AG10803 (cell line): Measurements from ENCODE around the gene NRSN2.

Experiments used
- DNase-seq: peaks from one replicate; pipeline ENCODE4 v3.0.0; 2010; ENCODE audit warnings: low read depth
- H3K4me3 ChIP-seq: 2 replicates; pipeline ENCODE4 v1.5.1; 2011; ENCODE audit warnings: mild to moderate bottlenecking, low read length, control low read depth
- TF ChIP-seq, protein P1 (sequence below): conservative IDR thresholded peaks from 2 replicates; pipeline ENCODE4 v1.5.1; 2011; ENCODE audit warnings: mild to moderate bottlenecking, low read length, control low read depth, inconsistent platforms

The NRSN2 gene, protein sequence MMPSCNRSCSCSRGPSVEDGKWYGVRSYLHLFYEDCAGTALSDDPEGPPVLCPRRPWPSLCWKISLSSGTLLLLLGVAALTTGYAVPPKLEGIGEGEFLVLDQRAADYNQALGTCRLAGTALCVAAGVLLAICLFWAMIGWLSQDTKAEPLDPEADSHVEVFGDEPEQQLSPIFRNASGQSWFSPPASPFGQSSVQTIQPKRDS

DNA sequence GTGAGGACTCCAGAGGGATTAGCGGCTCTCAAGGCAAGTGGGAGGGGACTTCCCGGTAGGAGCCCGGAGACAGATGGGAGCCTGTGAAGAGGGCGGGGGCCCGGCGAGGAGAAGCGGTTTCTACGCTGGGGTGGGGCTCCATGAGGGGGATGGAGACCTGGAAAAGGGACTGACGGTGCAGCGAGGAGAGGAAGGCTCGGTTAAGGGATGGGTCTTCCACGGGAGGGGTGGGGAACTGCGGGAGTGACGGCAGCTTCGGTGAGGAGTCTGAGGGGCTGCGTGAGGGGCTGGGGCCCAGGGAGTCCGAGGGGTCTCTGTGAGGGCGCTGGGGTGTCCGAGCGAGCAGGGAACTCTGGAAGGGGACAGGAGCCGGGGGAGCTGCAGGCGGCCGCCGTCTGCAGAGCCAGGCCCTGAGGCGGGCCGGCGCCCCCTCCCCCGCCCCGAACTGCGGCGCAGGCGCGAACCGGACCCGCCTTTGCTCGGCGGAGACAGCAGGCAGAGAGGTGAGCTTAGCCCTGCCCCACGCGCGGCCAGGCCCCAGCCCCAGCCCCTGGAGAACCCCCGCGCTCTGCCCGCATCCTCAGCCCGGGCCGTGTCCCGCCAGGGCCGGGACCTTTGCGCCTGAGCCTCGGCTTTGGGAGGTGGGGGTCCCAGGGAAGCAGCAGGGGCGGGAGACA is at the start of gene NRSN2:
Gene NRSN2, plus strand, starts transcription at position 472 of the 677 bp plus-strand sequence. CDS start 2,533 bp downstream, outside the sequence.
- TF ChIP-seq, protein P1, sequence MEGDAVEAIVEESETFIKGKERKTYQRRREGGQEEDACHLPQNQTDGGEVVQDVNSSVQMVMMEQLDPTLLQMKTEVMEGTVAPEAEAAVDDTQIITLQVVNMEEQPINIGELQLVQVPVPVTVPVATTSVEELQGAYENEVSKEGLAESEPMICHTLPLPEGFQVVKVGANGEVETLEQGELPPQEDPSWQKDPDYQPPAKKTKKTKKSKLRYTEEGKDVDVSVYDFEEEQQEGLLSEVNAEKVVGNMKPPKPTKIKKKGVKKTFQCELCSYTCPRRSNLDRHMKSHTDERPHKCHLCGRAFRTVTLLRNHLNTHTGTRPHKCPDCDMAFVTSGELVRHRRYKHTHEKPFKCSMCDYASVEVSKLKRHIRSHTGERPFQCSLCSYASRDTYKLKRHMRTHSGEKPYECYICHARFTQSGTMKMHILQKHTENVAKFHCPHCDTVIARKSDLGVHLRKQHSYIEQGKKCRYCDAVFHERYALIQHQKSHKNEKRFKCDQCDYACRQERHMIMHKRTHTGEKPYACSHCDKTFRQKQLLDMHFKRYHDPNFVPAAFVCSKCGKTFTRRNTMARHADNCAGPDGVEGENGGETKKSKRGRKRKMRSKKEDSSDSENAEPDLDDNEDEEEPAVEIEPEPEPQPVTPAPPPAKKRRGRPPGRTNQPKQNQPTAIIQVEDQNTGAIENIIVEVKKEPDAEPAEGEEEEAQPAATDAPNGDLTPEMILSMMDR, result no peak
- peak within 1 kb of the TSS; percentile 75 for H3K4me3 ChIP-seq
- DNase-seq, result peak; percentile 66

DNA sequence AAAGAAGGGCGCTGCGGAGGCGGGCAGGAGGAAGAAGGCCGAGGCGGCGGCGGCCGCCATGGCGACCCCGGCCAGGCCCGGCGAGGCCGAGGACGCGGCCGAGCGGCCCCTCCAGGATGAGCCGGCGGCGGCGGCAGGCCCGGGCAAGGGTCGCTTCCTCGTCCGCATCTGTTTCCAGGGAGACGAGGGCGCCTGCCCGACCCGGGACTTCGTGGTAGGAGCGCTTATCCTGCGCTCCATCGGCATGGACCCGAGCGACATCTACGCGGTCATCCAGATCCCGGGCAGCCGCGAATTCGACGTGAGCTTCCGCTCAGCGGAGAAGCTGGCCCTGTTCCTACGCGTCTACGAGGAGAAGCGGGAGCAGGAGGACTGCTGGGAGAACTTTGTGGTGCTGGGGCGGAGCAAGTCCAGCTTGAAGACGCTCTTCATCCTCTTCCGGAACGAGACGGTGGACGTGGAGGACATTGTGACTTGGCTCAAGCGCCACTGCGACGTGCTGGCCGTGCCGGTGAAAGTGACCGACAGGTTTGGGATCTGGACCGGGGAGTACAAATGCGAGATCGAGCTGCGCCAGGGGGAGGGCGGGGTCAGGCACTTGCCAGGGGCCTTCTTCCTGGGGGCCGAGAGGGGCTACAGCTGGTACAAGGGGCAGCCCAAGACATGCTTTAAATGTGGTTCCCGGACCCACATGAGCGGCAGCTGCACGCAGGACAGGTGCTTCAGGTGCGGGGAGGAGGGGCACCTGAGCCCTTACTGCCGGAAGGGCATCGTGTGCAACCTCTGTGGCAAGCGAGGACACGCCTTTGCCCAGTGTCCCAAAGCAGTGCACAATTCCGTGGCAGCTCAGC is 48.8 kb upstream of the NRSN2 start:
- peak overlapping the region; percentile 97 for H3K4me3 ChIP-seq
- peak; percentile 84 for DNase-seq
- TF ChIP-seq, protein P1, result no peak

DNA sequence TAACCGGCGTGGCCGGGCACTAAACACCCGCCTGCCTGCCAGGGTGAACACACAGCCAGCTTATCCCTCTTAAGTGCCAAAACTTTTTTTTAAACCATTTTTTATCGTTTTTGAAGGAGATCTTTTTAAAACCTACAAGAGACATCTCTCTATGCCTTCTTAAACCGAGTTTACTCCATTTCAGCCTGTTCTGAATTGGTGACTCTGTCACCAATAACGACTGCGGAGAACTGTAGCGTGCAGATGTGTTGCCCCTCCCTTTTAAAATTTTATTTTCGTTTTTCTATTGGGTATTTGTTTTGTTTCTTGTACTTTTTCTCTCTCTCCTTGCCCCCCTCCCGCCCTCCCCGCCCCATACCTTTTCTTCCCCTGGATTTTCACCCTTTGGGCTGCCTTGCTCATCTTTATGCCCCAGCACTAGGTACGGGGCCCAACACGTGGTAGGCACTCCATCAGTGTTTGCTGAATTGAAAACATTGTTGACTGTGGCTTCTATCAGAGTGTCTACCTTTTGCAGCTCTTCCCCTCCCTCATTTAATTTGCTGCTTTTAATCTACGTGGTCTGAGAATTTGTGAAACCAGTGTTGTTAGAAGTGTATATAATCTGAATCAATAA is 48.0 kb upstream of the NRSN2 start:
- TF ChIP-seq, protein P1, result no peak
- DNase-seq, result no peak
- H3K4me3 ChIP-seq, result peak overlapping the region; percentile 97

DNA sequence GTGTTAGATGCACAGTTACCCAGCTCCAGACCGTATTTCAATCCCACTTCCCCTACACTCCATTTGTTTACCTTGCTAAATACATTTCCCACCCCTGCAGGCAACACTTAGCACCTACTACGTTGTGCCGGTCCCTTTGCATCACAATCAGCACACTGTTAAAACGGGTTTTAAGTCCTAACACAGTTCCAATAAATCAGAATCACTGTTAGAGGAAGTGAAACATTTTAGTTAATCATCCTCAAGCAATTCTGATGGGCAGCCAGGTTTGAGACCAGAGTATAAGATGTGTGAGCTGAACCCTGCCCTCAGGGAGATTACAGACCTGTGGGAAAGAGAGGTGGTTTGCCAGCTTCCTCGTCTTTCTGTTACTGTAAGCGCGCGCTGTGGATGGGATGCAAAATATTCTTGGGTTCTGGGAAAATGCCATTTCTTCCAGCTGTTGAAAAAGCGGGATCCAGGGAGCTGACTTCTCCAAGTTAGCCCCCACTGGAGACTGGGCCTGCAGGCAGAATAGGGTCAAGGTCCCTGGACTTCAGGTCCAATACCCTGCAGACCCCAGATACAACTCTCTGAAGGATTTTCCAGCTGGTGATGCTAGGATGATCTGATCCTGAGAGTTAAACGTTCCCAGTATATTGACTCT is 46.4 kb upstream of the NRSN2 start:
- TF ChIP-seq, protein P1, result no peak
- no peak for DNase-seq
- peak overlapping the region; percentile 97 for H3K4me3 ChIP-seq

DNA sequence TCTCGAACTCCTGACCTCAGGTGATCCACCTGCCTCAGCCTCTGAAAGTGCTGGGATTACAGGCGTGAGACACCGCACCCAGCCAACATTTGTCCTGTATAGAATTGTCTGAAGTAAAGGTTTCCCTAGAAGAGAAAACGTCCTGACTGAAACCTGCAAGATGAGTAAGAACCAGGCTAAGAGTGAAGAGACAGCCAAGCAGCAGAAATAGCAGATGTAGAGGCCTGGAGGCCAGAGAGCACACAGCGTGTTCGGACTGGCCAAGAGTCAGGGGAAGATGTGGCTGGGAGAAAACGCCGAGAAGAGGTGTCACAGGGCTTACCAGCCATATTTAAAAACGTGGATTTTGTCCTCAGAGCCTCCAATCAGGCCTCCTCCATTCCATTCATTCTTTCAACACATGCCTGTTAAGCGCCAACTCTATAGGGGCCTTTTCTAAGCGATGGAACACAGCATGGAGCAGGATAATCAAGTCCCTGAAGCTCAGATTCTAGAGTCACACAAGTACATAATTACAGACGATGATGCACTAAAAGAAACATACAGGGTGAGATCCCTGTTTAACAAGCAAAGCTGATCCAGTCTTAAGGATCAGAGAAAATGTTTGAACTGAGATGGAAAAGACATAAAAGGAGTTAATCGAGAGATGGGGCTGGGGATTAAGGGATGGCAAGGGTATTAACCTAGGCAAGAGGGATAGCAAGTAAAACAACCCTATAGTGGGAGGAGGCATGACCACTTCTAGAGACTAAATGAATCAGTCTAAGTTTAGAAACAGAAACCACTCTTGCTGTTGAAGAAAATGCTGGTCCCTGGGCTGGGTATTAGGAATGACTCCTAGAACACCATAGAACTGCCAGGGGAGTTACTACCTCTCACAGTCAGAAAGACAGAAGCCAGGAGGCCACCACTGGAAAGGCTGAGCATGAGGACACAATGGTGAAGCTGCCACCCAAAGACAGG is 44.7 kb upstream of the NRSN2 start:
- TF ChIP-seq, protein P1, result no peak
- no peak for DNase-seq
- H3K4me3 ChIP-seq, result no peak overlapping the region

DNA sequence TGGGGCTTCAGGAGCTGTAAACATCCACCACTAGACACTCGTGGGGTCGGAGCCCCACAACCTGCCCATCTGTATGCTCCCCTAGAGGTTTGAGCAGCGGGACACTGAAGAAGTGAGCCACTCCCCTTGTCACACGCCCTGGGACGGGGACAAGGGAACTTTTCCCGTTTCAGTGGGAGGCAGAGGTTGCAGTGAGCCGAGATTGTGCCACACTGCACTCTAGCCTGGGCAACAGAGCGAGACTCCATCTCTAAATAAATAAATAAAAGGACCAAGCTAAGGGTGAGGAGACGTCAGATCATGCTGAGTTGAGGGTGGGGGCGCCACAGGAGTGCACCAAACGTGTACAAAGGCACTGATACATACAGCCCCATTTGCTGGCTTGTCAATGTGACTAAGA is 41.2 kb upstream of the NRSN2 start:
- no peak overlapping the region for H3K4me3 ChIP-seq
- TF ChIP-seq, protein P1, result no peak
- DNase-seq, result no peak
